GM12801 (cell line): ENCODE results near the gene UBE2Q2.

Source experiments
- TF ChIP-seq, protein P1 (sequence below): IDR thresholded peaks from one replicate; pipeline ENCODE4 v1.5.1; 2011; ENCODE audit warnings: control low read depth; ENCODE audit not compliant: insufficient read length; ENCODE audit errors: extremely low read depth

The UBE2Q2 gene

DNA sequence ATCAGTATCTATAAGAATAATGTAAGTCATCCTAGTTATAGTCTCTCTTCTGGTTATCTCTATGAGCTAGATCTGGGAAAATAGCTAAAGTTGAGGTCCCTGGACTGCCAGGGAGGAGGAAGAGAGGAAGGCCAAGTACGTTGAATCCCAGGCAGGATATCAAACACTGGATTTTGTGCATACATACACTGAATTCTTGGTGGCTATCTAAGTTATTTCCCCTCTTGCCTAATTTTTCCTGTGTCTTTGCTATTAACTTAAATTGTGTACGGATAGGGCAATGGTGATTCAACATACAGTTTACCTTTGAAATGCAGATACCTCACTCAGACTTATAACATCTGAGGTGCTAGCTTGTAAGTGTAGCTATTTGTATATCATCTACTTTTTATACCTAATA lies 87.6 kb downstream of the UBE2Q2 start:
- TF ChIP-seq, protein P1, sequence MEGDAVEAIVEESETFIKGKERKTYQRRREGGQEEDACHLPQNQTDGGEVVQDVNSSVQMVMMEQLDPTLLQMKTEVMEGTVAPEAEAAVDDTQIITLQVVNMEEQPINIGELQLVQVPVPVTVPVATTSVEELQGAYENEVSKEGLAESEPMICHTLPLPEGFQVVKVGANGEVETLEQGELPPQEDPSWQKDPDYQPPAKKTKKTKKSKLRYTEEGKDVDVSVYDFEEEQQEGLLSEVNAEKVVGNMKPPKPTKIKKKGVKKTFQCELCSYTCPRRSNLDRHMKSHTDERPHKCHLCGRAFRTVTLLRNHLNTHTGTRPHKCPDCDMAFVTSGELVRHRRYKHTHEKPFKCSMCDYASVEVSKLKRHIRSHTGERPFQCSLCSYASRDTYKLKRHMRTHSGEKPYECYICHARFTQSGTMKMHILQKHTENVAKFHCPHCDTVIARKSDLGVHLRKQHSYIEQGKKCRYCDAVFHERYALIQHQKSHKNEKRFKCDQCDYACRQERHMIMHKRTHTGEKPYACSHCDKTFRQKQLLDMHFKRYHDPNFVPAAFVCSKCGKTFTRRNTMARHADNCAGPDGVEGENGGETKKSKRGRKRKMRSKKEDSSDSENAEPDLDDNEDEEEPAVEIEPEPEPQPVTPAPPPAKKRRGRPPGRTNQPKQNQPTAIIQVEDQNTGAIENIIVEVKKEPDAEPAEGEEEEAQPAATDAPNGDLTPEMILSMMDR: no peak

DNA sequence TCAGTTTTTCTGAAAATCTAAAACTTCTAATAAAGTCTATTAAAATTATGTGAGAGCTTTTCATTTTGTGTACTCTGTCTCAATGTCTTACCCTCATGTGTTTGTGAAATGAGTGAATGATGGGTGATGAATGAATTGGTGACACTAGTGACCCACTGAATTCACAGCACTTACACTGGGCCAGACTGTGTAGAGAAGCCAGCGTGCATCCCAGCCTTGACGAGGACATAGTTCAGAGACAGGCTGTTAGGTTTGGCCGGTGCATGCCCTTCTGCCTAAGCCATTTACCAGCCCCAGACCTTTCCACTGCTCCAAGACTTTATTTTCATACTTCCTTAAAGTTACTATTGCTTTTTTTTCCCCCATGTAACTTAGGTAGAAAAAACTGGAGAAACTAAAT lies 99.2 kb downstream of the UBE2Q2 start:
- TF ChIP-seq, protein P1: no peak

- TF ChIP-seq, protein P1: no peak
These were observed 100.0 kb downstream of the UBE2Q2 start for GRCh38 chr15:75943246-75943645.

GRCh38 chr15:75943713-75944215 lies 100.5 kb downstream of the UBE2Q2 start:
- TF ChIP-seq, protein P1: no peak

DNA sequence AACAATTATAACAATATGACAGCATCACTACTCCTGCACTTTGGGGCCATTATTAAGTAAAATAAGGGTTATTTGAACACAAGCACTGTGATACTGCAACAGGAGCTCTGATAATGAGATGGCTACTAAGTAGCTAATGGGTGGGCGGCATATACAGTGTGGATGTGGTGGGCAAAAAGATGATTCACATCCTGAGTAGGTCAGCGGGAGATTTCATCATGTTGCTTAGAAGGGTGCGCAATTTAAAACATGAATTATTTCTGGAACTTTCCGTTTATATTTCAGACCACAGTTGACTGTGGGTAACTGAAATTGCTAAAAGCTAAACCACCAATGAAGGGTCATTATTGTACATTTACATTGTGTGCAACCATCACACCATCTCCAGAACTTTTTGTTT lies 102.7 kb downstream of the UBE2Q2 start:
- TF ChIP-seq, protein P1: no peak

DNA sequence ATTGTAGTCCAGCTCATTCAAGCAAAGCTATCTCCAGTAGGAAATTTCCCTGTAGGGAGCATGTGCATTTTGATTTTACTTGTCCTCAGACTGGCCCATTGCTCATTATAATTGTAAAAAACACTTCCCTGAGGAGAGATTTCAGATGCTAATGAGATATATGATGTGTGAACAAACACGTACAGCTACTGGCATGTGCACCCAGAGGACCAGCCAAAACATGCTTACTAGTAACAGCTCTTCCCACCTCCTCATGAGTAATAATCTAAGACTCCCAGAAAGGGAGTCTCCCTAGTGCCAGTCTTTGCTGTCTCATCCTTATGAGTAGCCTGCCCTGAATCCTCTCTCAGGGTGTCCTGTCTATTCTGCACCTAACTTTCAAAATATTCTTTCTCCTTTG lies 103.8 kb downstream of the UBE2Q2 start:
- TF ChIP-seq, protein P1: no peak

GRCh38 chr15:75948761-75949296 lies 105.6 kb downstream of the UBE2Q2 start:
- TF ChIP-seq, protein P1: no peak
